NCI-H82 treated with DMSO at 0.1 percent for 48 hours (cell line): ENCODE measurements around the gene BTN2A1.
"Not testable (repeated sequence)": the region's sequence is repeated elsewhere in the genome, so short reads cannot be mapped to it uniquely, and the experiment has no call there.

Source experiments
- DNase-seq: peaks from one replicate; lab custom pipeline; 2025; ENCODE audit not compliant: unreplicated experiment; lab: John Stamatoyannopoulos, UW

BTN2A1 gene

GRCh38 chr6:26431258-26432172 is 26.2 kb upstream of the BTN2A1 start:
- no peak for DNase-seq

- DNase-seq = no peak
Observed at GRCh38 chr6:26432627-26433201, 25.0 kb upstream of the BTN2A1 start.

GRCh38 chr6:26433680-26434079 is 24.1 kb upstream of the BTN2A1 start:
- not testable (repeated sequence) for DNase-seq

- no peak for DNase-seq
Observed at GRCh38 chr6:26436018-26436417, 21.7 kb upstream of the BTN2A1 start.

GRCh38 chr6:26437550-26437949 is 20.2 kb upstream of the BTN2A1 start:
- DNase-seq = no peak

- DNase-seq = no peak
Observed at GRCh38 chr6:26438000-26438399, 19.8 kb upstream of the BTN2A1 start.

GRCh38 chr6:26439151-26440125 is 18.3 kb upstream of the BTN2A1 start:
- no peak for DNase-seq

GRCh38 chr6:26440977-26441358 is 16.8 kb upstream of the BTN2A1 start:
- DNase-seq = no peak

GRCh38 chr6:26441977-26442376 is 15.8 kb upstream of the BTN2A1 start:
- no peak for DNase-seq

- no peak for DNase-seq
Observed at GRCh38 chr6:26445934-26446667, 11.7 kb upstream of the BTN2A1 start.

- no peak for DNase-seq
Observed at GRCh38 chr6:26447257-26447656, 10.5 kb upstream of the BTN2A1 start.

- no peak for DNase-seq
Observed at GRCh38 chr6:26450240-26450639, 7.5 kb upstream of the BTN2A1 start.

- DNase-seq = no peak
Observed at GRCh38 chr6:26452631-26453235, 5.0 kb upstream of the BTN2A1 start.

- DNase-seq = peak; percentile 8
Observed at GRCh38 chr6:26454631-26455030, 3.1 kb upstream of the BTN2A1 start.

GRCh38 chr6:26455357-26455970 is 2.3 kb upstream of the BTN2A1 start:
- no peak for DNase-seq

GRCh38 chr6:26457264-26457805 is 420 bp upstream of the BTN2A1 start:
- DNase-seq = peak; percentile 30

- DNase-seq = no peak
Observed at GRCh38 chr6:26459023-26459810, 1.5 kb downstream of the BTN2A1 start.

- not testable (repeated sequence) for DNase-seq
Observed at GRCh38 chr6:26461353-26461752, 3.6 kb downstream of the BTN2A1 start.

- DNase-seq = no peak
Observed at GRCh38 chr6:26464014-26464413, 6.3 kb downstream of the BTN2A1 start.
